Suprapubic skin (tissue), 4 donors: Measurements from ENCODE around the gene SCN1A.

Experiments used
- EP300 ChIP-seq: sonication (generic); formaldehyde crosslinking; IDR thresholded peaks from one replicate; pipeline ENCODE4 v1.6.1; 2017; ENCODE audit warnings: antibody characterized with exemption
- POLR2A ChIP-seq, 2 donors: fragments of 450-650 bp; IDR thresholded peaks; one replicate each; pipeline ENCODE4 v1.6.1; 2017; ENCODE audit warnings: antibody characterized with exemption in 2 of 2, mild to moderate bottlenecking in 2 of 2, moderate library complexity in 2 of 2
- POLR2AphosphoS5 ChIP-seq, 3 donors: sonication (generic); formaldehyde crosslinking; IDR thresholded peaks; one replicate each; pipeline ENCODE4 v1.6.1; 2017; ENCODE audit warnings: antibody characterized with exemption in 3 of 3
- TF ChIP-seq, protein P1 (sequence below), 2 donors: fragments of 200-600 bp in 1 of 2; fragments of 450-650 bp in 1 of 2; sonication (generic) in 1 of 2; IDR thresholded peaks; one replicate each; pipeline ENCODE4 v1.5.1; 2016 to 2019; ENCODE audit warnings: antibody characterized with exemption in 2 of 2, mild to moderate bottlenecking in 1 of 2, moderate library complexity in 1 of 2

DNA sequence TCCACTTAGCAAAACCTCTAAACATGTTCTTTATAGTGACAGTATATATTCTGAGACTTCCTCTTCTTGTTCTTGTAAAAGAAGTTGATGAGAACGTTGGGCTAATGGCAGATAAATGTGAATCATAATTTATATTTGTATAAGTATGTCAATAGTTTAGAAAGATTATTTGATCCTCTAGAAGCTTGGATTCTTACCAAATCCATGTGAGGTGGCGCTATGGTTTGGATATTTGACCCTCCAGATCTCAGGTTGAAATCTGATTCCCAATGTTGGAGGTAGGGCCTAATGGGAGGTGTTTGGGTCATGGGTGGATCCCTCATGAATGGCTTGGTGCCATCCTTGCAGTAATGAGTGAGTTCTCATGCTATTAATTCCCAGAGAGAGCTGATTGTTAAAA is 29.8 kb upstream of the SCN1A start:
- TF ChIP-seq, protein P1, sequence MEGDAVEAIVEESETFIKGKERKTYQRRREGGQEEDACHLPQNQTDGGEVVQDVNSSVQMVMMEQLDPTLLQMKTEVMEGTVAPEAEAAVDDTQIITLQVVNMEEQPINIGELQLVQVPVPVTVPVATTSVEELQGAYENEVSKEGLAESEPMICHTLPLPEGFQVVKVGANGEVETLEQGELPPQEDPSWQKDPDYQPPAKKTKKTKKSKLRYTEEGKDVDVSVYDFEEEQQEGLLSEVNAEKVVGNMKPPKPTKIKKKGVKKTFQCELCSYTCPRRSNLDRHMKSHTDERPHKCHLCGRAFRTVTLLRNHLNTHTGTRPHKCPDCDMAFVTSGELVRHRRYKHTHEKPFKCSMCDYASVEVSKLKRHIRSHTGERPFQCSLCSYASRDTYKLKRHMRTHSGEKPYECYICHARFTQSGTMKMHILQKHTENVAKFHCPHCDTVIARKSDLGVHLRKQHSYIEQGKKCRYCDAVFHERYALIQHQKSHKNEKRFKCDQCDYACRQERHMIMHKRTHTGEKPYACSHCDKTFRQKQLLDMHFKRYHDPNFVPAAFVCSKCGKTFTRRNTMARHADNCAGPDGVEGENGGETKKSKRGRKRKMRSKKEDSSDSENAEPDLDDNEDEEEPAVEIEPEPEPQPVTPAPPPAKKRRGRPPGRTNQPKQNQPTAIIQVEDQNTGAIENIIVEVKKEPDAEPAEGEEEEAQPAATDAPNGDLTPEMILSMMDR (IDR thresholded peaks at IDR 0.05) = no peak
- no peak for TF ChIP-seq POLR2AphosphoS5 (IDR thresholded peaks at IDR 0.05)
- TF ChIP-seq POLR2A (IDR thresholded peaks at IDR 0.05) = no peak
- no peak for TF ChIP-seq EP300
